Muscle layer of colon (tissue), 2 donors: ENCODE data around the gene TESPA1.
"Not testable (repeated sequence)": the region's sequence is repeated elsewhere in the genome, so short reads cannot be mapped to it uniquely, and the experiment has no call there.

ENCODE experiments used
- H3K27ac ChIP-seq: one replicate; pipeline ENCODE4 v1.7.0; 2013; ENCODE audit warnings: low read depth, mild to moderate bottlenecking, low read length, moderate library complexity
- H3K27me3 ChIP-seq, 2 donors: one replicate each; pipeline ENCODE4 v1.7.0; 2013; ENCODE audit warnings: low read length in 2 of 2, mild to moderate bottlenecking in 2 of 2; ENCODE audit not compliant: insufficient read depth in 2 of 2, control insufficient read depth in 1 of 2
- H3K36me3 ChIP-seq: one replicate; pipeline ENCODE4 v1.7.0; 2013; ENCODE audit warnings: mild to moderate bottlenecking, low read length; ENCODE audit not compliant: insufficient read depth
- H3K4me1 ChIP-seq: one replicate; pipeline ENCODE4 v1.7.0; 2013; ENCODE audit warnings: mild to moderate bottlenecking, low read length; ENCODE audit not compliant: insufficient read depth
- H3K4me3 ChIP-seq, 2 donors: one replicate each; pipeline ENCODE4 v1.7.0; 2013; ENCODE audit warnings: low read length in 2 of 2, low read depth in 1 of 2, mild to moderate bottlenecking in 1 of 2, moderate library complexity in 1 of 2
- H3K9ac ChIP-seq: one replicate; pipeline ENCODE4 v1.7.0; 2013; ENCODE audit warnings: low read length
- H3K9me3 ChIP-seq: one replicate; pipeline ENCODE4 v1.7.0; 2013; ENCODE audit warnings: mild to moderate bottlenecking, low read length
- donor health status: abdominal sarcoma.
- donor health status: Adenocarcinoma of cecum.

TESPA1 gene

DNA sequence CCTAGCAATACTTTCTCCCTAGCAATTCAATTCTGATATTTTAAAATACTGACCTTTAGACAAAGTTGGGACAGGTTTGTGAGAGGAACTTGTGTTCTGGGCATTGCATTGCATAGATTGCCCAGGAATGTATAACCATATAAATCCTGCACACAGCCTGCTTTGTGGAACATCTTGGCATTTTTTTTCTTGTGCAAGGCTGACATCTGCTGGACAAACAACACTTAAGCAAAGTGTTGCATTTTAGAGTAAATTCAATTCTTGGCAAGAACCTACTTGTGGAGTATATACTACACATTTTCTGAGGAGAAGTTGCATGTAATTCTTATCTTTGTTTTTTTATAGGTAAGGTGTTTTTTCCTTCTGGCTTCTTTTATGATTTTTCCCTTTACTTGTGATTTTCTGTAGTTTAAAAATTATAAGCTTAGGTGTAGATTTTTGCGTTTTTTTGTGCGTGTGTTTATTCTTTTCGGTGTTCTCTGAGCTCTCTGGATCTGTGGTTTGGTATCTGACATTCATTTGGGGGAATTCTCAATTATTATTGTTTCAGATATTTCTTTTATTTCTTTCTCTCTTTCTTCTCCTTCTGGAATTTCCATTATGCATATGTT is 26.4 kb downstream of the TESPA1 start:
- Histone ChIP-seq H3K4me1 (no peaks in the 10 kb centered on the region), H3K9ac (no peak overlapping the region), H3K36me3 (no peaks in the 10 kb centered on the region), H3K27ac (no peak overlapping the region), H3K4me3 (no peak overlapping the region), H3K27me3 (no peaks in the 10 kb centered on the region), H3K9me3 (no peaks in the 10 kb centered on the region)

DNA sequence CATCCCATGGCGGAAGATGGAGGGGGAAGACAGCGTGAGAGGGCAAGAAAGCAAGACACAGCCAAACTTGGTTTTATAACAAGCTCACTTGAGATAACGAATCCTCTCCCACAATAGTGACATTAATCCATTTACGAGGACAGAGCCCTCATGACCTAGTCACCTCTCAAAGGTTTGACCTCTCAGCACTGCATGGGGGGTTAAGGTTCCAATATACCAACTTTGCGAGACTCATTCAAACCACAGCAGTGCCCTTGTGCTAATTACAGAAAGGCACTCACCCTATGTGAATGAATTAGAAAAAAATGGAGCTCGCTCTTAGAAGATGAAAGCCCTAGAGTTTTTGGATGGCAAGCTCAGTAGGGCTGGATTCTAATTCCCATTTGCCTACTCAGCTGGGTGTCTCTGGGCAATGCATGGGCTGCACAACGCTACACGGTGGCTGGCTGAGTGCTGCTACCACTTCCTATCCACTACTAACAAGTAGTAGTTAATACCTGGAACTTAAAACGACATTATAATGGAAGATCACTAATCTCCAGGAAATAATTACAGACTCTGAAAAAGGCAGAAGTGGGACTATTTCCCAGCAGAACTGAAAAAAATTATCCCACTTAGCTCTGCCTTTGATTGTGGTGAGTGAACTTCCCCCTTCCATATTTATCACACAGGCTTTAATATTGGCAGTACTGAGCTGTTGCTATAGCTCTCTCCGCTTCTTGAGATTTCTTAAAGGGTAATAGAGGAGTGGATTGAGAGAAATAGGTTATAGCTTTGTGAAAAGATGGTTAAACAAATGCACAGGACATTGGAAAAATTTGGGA is 27.5 kb downstream of the TESPA1 start:
- no peaks in the 10 kb centered on the region for H3K36me3 ChIP-seq

DNA sequence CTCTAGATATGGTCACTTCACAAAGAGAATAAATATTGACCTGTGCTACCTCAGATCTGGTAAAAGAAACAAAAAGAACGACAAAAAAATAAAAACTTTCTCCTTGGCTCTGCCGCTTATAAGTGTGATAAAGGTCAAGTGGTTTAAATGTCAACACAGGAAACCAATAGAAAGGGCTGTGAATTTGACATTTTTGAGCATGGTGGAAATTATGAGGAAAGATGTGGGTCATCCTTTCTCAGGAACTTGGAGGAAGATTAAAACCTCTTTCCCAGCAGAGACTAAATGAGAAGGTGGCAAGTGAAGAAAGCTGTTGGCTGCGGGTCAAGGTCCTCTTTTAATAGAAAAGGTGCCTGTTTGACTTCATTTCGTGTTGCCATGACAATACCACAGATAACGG is 28.2 kb downstream of the TESPA1 start:
- Histone ChIP-seq H3K9ac (no peak overlapping the region), H3K27me3 (no peaks in the 10 kb centered on the region), H3K4me1 (no peaks in the 10 kb centered on the region), H3K27ac (no peak overlapping the region), H3K4me3 (no peak overlapping the region), H3K36me3 (no peaks in the 10 kb centered on the region), H3K9me3 (no peaks in the 10 kb centered on the region)

More for the DNA sequence above, 27.5 kb downstream of the TESPA1 start:
- Histone ChIP-seq H3K4me1 (no peaks in the 10 kb centered on the region), H3K27me3 (no peaks in the 10 kb centered on the region), H3K27ac (no peak overlapping the region), H3K9ac (no peak overlapping the region), H3K4me3 (no peak overlapping the region), H3K9me3 (no peaks in the 10 kb centered on the region)

DNA sequence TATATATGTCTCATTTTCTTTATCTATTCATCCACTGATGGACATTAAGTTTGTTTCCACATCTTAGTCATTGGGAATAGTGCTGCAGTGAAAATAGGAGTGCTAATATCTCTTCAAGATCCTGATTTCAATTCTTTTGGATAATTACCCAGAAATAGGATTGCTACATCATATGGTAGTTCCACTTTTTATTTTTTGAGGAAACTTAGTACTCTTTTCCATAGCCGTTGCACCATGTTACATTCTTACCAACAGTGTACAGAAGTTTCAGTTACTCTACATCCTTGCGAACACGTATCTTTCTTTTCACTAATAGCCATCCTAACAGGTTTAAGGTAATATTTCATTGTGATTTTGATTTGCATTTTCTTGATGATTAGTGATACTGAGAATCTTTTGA is 29.8 kb downstream of the TESPA1 start:
- Histone ChIP-seq H3K4me3 (no peak overlapping the region), H3K9me3 (no peaks in the 10 kb centered on the region), H3K9ac (no peak overlapping the region), H3K36me3 (no peaks in the 10 kb centered on the region), H3K27ac (no peak overlapping the region), H3K27me3 (no peaks in the 10 kb centered on the region), H3K4me1 (no peaks in the 10 kb centered on the region)

DNA sequence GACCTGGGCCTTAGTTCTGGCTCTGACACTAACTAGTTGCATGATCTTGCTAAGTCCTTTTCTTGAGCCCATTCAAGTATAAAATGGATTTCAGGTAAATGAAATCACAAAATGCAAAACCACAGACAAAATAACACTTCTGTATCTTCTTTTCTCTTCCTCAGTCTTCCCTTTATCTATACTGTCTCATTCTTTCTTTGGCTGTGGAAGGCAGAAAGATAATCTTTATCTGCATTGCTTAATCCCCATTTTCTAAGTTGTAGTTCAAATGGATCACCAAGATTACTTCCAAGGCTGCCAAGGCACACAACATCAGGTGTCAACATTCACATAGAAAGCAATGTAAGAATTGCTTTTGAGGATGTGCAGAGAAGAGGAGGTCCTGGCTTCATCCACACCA is 30.3 kb downstream of the TESPA1 start:
- H3K4me3 ChIP-seq = no peak overlapping the region
- H3K27ac ChIP-seq = no peak overlapping the region
- no peaks in the 10 kb centered on the region for H3K27me3 ChIP-seq
- no peaks in the 10 kb centered on the region for H3K36me3 ChIP-seq
- H3K9me3 ChIP-seq = no peaks in the 10 kb centered on the region
- no peaks in the 10 kb centered on the region for H3K4me1 ChIP-seq
- H3K9ac ChIP-seq = no peak overlapping the region

DNA sequence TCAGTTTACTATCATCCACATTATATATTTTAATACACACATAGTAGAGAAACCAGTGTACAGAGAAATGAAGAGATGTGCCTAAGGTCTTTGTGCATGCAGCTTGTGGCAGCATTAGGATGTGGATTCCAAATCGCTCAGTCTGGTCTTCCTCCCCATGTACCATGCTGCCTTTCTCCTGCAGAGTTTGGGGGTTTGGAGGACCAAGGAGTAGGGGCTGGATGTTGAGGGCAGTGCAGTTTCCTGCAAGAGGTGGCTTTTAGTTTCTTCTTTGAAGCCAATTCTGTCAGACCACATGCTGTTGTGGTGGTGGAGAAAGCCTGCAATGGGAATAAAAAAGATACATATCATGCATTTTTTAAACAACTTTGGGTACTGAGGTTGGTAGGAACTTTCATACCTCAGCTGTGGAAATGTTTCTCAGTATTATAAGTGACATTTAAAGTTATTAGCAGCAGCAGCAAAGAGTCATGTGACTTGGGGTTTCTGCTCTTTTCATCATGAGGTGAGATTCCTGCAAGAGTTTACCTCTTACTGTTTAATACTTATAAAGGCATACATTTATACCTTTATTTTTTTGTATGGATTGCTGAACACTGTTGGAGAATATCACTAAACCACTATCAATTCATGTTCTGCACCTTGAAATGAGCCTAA is 34.4 kb downstream of the TESPA1 start:
- H3K4me3 ChIP-seq = no peak overlapping the region
- H3K9me3 ChIP-seq = no peaks in the 10 kb centered on the region
- no peak overlapping the region for H3K9ac ChIP-seq
- no peaks in the 10 kb centered on the region for H3K36me3 ChIP-seq
- no peaks in the 10 kb centered on the region for H3K27me3 ChIP-seq
- no peak overlapping the region for H3K27ac ChIP-seq
- no peaks in the 10 kb centered on the region for H3K4me1 ChIP-seq

DNA sequence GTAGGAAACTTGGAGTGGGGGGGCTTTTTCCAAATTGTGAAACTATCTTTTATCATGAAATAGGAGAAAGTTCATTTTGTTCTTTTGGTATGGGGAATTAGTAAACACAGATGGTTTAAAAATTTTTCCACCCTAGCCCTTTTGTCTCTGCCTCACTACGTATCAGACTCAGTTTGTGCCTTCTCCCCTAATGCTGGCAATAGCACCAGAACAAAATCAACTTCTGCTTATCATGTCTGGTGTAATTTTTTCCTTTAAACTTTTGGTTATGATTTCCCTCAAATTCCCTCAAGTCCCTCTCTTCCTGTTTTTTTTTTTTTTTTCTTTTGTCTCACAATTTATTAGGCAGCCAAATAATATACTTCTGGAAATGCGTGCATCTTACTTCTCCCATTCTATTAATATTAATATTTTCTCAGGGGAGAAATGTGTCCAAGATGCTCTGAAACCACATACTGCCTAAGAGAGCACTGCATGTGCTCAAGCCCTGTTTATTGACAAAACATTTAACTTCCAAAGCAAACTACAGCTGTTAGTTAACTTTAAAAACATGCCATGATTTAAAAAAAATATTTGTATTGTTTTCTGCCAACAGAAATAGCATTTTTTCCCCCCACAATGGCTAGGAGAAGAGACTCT is 35.4 kb downstream of the TESPA1 start:
- no peak overlapping the region for H3K4me3 ChIP-seq
- no peaks in the 10 kb centered on the region for H3K36me3 ChIP-seq
- no peak overlapping the region for H3K27ac ChIP-seq
- no peaks in the 10 kb centered on the region for H3K4me1 ChIP-seq
- H3K9ac ChIP-seq = no peak overlapping the region
- H3K9me3 ChIP-seq = no peaks in the 10 kb centered on the region
- H3K27me3 ChIP-seq = no peaks in the 10 kb centered on the region

DNA sequence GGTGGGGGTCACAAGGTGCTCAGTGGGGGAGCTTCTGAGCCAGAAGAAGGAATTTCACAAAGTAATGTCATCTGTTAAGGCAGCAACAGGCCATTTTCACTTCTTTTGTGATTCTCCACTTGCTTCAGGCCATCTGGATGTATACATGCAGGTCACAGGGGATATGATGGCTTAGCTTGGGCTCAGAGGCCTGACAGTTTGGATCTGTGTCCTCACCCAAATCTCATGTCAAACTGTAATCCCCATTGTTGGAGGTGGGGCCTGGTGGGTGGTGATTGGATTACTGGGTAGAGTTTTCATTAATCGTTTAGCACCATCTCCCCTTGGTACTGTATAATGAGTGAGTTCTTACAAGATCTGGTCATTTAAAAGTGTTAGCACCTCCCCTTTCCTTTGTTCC is 36.4 kb downstream of the TESPA1 start:
- no peaks in the 10 kb centered on the region for H3K9me3 ChIP-seq
- no peak overlapping the region for H3K4me3 ChIP-seq
- no peaks in the 10 kb centered on the region for H3K27me3 ChIP-seq
- H3K9ac ChIP-seq = no peak overlapping the region
- no peak overlapping the region for H3K27ac ChIP-seq
- no peaks in the 10 kb centered on the region for H3K4me1 ChIP-seq
- no peaks in the 10 kb centered on the region for H3K36me3 ChIP-seq

DNA sequence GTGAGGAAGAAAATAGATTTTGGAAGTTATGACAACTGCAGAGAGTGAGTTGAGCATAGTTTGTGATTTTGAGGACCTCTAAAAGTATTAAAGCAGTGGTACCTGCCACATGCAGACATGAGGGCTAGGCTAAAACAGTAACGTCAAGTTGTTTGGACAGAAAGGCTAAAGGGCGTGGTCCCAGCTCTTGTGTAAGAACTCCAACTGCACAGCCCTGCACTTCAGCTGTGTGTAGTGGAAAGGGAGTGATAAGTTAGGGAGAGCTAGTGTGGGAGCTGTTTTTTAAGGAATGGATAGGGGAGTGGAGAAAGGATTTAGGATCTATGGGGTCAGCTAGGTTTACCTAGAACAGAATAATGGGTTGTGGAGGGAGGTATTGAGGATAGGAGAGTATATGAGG is 39.5 kb downstream of the TESPA1 start:
- Histone ChIP-seq H3K4me1 (no peaks in the 10 kb centered on the region), H3K9me3 (no peaks in the 10 kb centered on the region), H3K9ac (no peak overlapping the region), H3K36me3 (no peaks in the 10 kb centered on the region), H3K4me3 (no peak overlapping the region), H3K27ac (no peak overlapping the region), H3K27me3 (no peaks in the 10 kb centered on the region)

DNA sequence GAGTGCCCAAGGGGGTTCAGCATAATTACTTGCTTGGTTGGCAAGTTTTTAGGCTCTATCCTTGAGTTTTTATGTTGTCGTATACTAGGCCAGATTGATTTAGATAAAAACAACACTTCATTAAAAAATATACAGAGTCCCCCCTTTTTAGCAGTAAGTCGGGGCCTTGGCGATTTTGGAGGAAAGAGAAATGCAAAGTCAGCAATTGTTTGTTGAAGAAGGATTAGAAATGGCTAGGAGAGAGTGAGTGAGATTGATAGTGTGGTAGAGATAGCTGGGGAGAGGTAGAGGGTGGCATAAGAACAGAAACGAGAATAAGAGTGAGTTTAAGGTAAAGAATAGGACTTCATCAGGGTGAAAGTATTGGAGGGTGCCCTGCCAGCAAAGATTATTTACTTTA is 41.3 kb downstream of the TESPA1 start:
- H3K36me3 ChIP-seq, H3K4me1 ChIP-seq, H3K4me3 ChIP-seq: not testable (repeated sequence)

DNA sequence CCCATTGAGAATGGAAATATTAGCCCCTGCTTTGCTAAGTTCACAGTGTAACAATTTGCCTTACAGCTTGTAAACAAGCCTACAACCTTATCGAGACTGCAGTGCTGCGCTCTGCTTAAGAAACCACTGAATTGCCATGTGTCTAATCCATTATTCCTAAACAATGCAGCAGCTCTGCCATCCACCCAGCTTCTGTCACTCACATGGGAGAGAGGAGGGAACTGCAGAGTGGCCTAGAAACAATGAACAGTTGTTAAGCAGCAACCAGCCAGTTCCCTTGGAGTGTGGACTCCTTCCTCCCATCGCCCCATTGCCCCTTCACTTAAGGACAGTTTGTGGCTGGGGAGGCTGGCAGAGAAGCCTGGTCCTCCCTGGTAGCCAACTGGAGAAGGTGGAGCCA is 42.9 kb downstream of the TESPA1 start:
- no peaks in the 10 kb centered on the region for H3K4me1 ChIP-seq

More for the DNA sequence above, 41.3 kb downstream of the TESPA1 start:
- H3K9ac ChIP-seq, H3K27ac ChIP-seq, H3K9me3 ChIP-seq, H3K27me3 ChIP-seq: not testable (repeated sequence)

More for the DNA sequence above, 42.9 kb downstream of the TESPA1 start:
- H3K4me3 ChIP-seq = no peak overlapping the region
- H3K36me3 ChIP-seq = no peaks in the 10 kb centered on the region
- no peak overlapping the region for H3K27ac ChIP-seq
- H3K27me3 ChIP-seq = no peaks in the 10 kb centered on the region
- no peaks in the 10 kb centered on the region for H3K9me3 ChIP-seq
- H3K9ac ChIP-seq = no peak overlapping the region
